HG03342 (cell line): ENCODE measurements around the gene TRPM6.

Source experiments
- ATAC-seq: cut with Tn5 transposase; IDR thresholded peaks from one replicate; pipeline ENCODE4 v1.9.1; 2021; ENCODE audit warnings: mild to moderate bottlenecking, moderate library complexity; ENCODE audit not compliant: unreplicated experiment

TRPM6 gene

DNA sequence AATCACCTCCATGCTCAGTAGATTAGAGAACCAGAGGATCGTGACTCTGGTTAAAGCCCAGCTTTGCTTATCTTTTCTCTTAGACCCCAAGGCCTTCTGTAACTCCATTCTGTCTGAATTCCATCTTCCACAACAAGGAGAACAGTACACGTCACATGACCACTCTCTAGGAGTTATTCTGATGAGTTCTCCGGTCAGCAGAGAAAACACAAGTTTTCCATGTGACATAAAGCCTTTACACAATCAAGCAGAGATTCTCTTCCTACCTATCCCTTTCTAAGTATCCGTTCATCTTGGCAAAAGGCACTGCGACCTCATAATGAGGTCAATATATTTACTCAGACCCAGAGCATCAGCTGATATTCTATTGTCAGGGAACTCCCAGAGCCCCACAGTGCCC is 112.3 kb downstream of the TRPM6 start:
- ATAC-seq = no peak

GRCh38 chr9:74773886-74774479 is 113.7 kb downstream of the TRPM6 start:
- ATAC-seq = peak; percentile 53

- ATAC-seq = peak; percentile 49
Measured at GRCh38 chr9:74772121-74772520, 115.6 kb downstream of the TRPM6 start.

- ATAC-seq = no peak
Measured at GRCh38 chr9:74771672-74772071, 116.0 kb downstream of the TRPM6 start.

DNA sequence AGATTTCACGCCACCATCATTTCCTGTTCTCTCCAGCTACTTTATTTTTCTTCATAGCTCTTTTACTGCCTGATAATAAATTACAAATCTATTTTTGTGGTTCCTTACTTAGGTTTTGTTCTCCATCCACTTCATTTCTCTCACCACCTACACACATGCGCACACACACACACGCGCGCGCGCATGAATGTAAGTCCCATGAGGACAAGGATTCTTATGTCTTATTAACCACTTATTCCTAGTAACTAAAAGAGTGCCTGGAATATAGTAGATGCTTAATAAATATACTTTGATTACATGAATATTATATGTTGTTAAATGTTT is 116.5 kb downstream of the TRPM6 start:
- no peak for ATAC-seq

DNA sequence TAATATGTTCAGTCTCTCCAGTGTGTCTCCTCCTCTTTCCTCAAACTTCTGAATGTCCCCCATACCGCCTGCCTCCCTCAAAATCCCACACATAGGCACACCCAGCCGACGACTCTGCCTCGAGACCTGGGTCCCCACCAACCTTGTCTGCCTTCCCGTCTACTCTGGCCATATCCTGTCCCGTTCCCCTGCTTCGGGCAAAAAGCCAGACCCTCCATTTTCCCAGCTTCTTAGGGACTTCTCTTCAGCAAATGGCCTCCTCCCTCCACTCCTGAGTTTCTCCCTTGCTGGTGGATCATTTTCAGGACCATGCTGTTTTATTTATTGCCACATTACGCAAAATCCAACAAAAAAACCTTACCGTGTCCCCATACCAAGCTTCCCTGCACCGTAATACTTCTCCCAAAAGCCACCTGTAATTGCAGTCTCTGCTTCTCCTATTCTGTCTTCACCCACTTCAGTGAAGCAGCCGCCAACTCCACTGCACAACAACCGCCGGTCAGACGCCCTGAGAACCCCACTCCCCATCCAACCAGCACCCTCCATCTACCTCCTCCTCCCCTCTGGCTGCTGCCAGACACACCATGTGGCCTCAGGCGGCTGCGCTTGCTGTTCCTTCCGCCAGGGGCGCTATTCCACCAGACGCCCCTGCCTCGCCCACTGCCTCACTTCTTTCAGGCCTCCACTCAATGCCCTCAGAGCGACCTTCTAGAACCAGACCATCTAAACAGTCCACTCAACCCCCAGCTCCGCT is 117.0 kb downstream of the TRPM6 start:
- peak; percentile 74 for ATAC-seq

- no peak for ATAC-seq
Measured at GRCh38 chr9:74765481-74765971, 122.2 kb downstream of the TRPM6 start.

DNA sequence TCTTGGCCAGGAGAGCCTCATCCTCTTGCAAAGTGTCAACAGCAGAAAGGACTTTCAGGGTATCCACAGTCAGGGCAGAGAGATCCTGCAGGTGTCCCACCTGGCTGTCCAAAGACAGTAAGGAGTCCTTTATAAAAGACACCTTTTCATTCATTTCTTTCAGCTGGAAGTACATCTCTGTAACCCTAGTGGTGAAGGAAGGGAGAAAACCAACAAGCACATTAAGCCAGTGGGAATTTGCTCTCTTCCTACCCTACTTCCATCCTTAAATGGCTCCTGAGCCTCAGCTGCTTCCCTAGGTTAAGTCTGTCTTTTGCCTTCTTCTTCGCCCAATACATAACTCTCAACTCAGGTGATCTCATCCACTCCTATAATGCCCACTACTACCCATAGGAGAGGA is 124.8 kb downstream of the TRPM6 start:
- ATAC-seq = no peak

DNA sequence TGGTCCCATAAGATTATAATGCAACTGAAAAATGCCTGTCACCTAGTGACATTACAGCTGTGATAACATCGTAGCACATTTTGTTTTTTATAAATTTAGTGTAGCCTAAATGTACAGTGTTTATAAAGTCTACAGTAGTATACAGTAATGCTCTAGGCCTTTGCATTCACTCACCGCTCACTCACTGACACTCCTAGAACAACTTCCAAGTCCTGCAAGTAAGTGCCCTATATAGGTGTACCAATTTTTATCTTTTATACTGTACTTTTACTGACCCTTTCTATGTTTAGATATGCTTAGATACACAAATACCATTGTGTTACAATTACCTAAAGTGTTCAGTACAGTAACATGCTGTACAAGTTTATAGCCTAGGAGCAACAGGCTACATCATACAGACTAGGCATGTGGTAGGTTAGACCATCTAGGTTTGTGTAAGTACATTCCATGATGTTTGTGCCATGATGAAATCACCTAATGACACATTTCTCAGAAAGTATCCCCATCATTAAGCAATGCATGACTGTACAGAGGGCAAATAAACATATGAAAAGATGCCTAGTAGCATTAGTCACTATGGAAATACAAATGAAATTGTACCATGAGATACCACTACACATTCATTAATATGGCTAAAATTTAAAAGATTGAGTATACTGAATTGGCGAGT is 127.6 kb downstream of the TRPM6 start:
- no peak for ATAC-seq

DNA sequence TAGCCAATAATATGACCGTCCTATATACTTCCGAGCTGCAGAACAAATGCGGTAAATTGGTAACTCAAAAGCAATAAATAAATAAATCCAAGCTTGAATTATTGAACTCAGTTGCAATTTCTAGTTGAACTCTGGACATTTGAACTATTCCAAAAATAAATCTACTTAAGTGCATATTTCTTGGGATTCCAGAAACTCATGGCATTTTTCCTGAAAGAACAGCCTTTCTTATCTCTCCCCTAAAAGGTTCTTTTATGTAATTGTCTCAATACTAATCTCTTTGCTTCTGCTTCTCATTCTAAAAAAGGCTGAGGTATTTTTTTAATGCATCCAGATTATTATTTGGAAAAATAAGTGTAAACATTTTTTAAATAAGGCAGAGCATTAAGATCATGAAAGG is 131.7 kb downstream of the TRPM6 start:
- ATAC-seq = no peak

- no peak for ATAC-seq
Measured at GRCh38 chr9:74755355-74755754, 132.4 kb downstream of the TRPM6 start.

DNA sequence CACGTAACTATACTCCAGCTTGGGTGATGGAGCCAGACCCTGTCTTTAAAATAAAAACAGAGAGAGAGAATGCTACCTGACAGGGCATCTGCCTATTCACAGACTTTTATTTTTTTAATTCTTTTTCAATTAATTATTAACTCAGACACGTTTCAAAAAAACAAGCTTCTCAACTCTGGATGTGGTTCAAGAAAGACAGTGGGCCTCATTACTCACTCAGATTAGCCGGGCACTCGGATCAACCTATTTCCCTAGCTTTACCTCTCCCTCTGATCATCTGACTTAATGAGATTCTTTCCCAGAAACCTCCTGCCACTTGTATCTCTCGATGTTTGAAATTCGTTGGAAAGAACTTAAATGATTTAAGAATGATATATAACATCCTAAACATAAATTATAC is 134.1 kb downstream of the TRPM6 start:
- no peak for ATAC-seq

GRCh38 chr9:74748966-74749365 is 138.8 kb downstream of the TRPM6 start:
- ATAC-seq = no peak

DNA sequence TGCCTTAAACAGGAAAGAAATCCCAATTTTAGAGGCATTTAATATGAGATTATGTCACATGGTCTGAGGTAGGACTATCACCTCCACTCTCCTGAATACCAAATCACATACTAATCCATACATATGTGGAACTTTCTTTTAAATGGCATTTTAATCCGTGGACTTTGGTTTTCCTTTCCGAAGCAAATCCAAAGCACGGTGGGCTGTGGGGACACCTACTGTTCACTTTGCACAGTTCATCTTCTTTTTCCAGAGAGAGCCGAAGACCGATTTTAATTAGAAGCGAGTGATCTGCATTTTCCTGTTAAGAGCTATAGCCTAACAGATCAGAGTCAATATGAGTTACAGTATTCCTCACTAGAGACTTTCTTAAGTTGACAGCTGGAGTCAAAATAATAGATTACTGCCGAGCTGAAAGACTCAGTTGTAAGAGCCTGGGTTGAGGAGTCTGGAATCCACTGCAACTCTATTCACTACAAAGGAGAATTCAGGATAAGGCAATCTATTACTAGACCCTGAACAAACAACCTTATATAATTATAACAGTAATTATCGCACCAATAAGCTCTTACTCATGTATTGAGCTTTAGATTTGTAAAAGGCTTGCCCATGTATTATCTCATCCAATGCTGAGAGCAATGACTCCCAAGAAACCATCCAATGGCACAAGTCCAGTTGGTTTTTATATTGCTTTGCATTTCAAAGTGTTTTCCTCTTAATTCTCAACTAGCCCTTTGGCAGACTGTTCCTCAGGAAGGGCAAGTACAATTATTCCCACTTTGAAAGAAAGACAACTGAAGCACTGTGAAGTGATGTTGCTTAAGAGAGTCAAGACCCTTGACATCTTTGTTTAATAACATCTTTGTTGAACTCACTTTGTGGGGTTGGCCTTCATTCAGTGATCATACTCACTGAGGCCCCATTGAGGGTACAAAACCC is 144.7 kb downstream of the TRPM6 start:
- ATAC-seq = no peak

- ATAC-seq = no peak
Measured at GRCh38 chr9:74742191-74742790, 145.4 kb downstream of the TRPM6 start.

DNA sequence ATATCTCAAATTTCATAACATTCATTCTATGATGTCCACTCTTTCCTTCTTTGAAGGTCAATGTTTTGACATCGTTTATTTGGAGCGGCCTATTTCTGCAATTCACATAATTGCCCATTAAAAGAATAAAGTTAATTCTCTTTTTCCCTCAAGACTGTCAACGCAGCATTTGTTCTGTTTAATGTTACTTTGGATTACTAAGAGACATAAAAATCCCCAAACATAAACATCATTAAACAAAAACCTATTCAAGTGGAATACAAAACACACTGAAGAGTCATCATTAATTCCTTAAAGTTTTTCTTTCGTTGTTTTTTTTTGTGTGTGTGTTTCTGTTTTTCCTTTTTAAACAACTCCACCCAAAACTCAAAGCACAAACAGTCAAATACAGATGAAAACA is 151.1 kb downstream of the TRPM6 start:
- ATAC-seq = no peak

DNA sequence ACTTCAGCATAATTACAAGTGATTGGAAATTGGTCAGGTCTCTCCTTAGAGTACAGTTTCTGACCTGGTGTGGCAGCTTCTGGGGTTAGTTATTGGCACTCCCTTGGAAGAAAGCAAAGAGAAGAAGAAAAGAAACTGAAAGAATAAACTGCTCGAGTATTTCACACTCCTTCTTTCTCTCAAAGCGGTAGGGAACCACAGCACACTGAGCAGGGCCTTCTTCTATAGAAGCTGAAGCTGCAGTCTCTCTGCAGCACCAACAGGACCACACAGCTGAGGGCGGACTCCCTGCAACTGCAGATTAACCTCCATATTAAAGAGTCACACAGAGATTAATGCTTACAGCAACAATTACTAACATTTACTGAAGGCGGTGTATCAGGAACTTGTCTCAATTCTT is 152.0 kb downstream of the TRPM6 start:
- no peak for ATAC-seq

- ATAC-seq = no peak
Measured at GRCh38 chr9:74729136-74729695, 158.5 kb downstream of the TRPM6 start.

DNA sequence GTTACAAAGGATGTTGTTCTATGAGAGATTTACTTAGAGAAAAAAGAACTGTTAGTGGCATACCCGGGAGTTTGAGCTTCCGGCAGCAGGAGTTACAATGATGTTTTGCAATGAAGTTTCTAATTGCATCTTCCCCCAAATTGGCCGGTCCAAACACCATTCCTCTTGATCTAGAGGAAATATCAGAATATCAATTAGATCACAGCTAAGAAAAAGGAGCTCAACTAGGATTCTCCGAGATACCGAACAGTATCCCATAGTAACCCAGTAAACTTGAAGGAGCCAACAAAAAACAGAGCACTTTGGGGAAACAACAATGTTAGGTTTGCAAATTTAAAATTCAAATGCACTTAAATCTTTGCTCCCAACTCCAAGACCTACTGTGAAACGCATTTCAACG is 159.5 kb downstream of the TRPM6 start:
- no peak for ATAC-seq

GRCh38 chr9:74726581-74726980 is 161.1 kb downstream of the TRPM6 start:
- no peak for ATAC-seq
